WI38 (cell line): Measurements from ENCODE around the gene TDRD1.

Experiments
- H3K4me3 ChIP-seq: 2 replicates; pipeline ENCODE4 v1.5.1; 2011; ENCODE audit warnings: low read depth, mild to moderate bottlenecking, control low read depth, low read length
- CTCF ChIP-seq: IDR thresholded peaks from 2 replicates; pipeline ENCODE4 v1.5.1; 2012; ENCODE audit warnings: low read depth, mild to moderate bottlenecking, control low read depth, low read length

TDRD1 gene

GRCh38 chr10:114260366-114260765 lies 81.2 kb downstream of the TDRD1 start:
- no peak overlapping the region for H3K4me3 ChIP-seq
- TF ChIP-seq CTCF: no peak

GRCh38 chr10:114261076-114261475 lies 81.9 kb downstream of the TDRD1 start:
- H3K4me3 ChIP-seq: no peak overlapping the region
- TF ChIP-seq CTCF: no peak

DNA sequence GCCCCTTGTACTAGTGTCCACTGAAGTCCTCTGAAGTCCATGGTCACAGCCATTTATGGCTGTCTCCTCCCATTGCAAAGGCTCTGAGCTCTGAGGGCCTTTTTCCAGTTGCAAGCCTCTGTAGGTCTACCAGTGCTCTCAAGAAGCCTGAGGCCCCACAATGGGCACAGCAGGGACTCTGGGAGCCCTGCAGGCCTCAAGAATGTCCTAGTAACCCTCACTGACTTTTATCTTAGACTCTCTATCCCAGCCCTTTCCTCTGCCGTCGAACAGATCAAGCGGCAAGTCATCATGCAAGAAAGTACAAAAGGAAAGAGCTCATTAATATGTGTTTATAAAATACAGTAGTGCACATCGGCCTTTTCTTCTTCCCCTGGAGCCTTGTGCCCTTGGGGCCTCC lies 83.3 kb downstream of the TDRD1 start:
- TF ChIP-seq CTCF: no peak
- H3K4me3 ChIP-seq: no peak overlapping the region

DNA sequence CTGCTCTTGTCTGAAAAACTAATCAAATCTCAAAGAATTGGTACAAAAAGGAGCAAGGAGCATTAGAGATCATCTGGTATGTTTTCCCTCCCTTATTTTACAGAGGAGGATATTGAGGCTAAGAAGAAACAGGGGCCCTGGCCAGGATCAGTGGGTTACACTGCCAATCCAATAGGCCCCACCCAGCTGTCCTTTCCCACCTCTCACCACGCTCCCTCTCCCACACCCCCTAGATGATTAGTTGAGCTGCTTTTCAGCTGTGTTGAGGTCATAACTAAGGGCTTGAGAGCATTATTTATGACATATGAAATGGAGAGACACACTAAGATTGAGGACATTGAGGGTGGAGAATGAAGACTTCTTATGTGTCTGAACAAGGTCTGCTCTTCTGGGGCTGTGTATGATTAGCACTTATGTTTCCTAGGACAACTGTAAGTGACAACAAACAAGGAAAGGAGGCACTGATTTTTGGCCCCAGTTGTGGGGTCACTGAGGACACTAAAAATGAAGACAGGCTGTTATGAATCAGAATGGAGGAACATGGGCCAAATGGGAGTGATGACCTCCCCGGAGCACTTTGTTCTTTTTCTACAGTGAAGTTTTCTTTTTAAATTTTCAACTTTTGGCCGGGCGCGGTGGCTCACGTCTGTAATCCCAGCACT lies 86.4 kb downstream of the TDRD1 start:
- TF ChIP-seq CTCF: no peak

DNA sequence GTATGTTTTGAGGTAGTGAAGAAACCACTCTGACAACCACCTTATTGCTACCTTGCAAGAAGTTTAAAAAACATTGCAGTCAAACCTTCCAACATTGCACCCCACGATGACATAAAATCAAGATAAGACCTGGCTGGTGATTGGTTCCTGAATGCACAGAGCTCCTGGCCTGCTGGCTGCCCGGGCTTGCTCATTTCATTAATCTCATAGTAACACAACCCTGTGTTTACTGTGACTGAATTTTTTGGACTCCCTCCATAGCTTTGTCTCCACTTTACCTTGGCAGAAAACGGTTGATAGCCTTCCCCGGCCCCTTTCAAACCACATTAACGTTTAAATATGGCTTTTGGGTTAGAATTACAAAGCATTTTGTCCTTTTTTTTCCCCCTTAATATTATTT lies 87.4 kb downstream of the TDRD1 start:
- no peak for TF ChIP-seq CTCF

More for the DNA sequence above, 86.4 kb downstream of the TDRD1 start:
- no peak overlapping the region for H3K4me3 ChIP-seq

DNA sequence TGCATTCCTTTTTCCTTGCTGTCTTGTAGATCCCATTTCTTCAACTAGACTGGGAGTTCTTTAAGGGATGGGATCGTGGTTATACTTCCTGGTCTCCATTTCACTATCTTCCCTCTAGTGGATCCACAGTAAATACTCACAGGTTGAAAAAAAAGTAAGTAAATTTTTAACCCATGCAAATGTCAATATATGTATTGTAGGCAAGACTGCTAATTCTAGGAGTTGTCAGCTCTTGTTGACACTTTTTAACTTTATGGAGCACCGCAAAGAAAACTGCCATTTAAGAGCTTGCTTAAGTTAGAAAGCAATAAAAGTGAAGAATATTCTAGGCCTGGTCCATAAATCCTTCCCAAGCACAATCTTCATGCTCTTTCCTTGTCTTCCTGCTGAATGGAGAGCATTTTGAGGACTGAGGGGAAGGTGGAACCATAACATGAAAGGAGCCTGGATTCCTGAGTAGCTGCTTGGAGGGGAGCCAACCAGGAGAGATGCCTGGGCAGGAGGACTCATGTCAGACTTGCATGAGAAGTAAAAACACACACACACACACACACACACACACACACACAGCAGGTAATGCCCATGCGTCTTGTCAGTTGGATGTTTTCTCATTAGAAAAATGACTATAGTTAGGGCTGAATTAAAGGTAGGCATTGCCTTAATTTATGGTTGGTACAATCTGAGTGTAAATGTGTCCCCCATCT lies 92.1 kb downstream of the TDRD1 start:
- no peak for TF ChIP-seq CTCF
- H3K4me3 ChIP-seq: no peak overlapping the region

More for the DNA sequence above, 87.4 kb downstream of the TDRD1 start:
- H3K4me3 ChIP-seq: no peak overlapping the region

GRCh38 chr10:114271779-114272167 lies 92.6 kb downstream of the TDRD1 start:
- no peak for TF ChIP-seq CTCF
- no peak overlapping the region for H3K4me3 ChIP-seq
